SH-SY5Y (cell line): ENCODE data around the gene EML1.

Experiments
- GATA2 ChIP-seq: IDR thresholded peaks from 2 replicates; pipeline ENCODE4 v1.6.1; 2011; ENCODE audit warnings: mild to moderate bottlenecking, low read depth, low read length
- GATA3 ChIP-seq: IDR thresholded peaks from 2 replicates; pipeline ENCODE4 v1.6.1; 2011; ENCODE audit warnings: low read depth, mild to moderate bottlenecking, low read length, moderate library complexity

- TF ChIP-seq GATA2 = no peak
- TF ChIP-seq GATA3 = no peak
These were observed 1.1 kb downstream of the EML1 start for GRCh38 chr14:99794151-99794780.
